HG02623 (cell line): Measurements from ENCODE around the gene DDX10.
"Not testable (repeated sequence)": the region's sequence is repeated elsewhere in the genome, so short reads cannot be mapped to it uniquely, and the experiment has no call there.

Source experiments
- ATAC-seq: cut with Tn5 transposase; IDR thresholded peaks from one replicate; pipeline ENCODE4 v1.9.1; 2021; ENCODE audit warnings: moderate library complexity; ENCODE audit not compliant: unreplicated experiment

Gene DDX10

DNA sequence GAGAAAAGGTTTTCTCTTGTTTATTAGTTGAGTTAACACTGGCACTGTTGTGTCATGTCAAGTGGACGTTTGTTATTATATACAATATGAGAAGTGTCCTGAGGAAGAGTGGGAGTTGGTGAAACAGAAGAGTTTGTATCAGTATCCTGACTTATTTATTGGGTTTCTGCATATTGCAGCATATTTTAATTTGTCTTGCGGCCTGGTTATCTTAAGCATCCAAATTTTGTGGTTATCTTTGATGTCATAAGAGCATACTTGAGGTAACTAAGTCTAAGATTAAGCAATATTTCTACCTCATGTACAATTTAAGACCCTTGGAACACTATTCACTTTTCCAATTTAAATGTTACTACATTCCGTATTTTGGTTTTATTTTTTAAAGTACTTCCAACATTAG, 103.5 kb downstream of the DDX10 start:
- ATAC-seq = no peak

DNA sequence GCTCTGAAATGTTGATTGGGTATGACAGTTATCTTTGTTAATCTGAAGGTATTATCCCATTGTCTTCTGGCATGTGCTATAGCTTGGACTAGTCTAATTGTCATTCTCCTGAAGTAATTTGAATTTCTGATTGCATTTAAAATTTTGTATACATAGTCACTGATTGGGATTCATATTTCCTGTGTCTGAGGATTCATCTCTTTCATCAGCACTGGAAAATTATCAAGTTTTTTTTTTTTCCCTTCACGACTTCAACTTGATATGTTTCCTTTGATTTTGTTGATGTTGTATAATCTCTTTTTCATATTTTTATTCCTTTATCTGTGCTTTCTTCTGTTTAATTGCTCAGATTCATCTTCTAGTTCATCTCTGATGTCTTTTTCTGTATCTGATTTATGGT, 104.1 kb downstream of the DDX10 start:
- no peak for ATAC-seq

DNA sequence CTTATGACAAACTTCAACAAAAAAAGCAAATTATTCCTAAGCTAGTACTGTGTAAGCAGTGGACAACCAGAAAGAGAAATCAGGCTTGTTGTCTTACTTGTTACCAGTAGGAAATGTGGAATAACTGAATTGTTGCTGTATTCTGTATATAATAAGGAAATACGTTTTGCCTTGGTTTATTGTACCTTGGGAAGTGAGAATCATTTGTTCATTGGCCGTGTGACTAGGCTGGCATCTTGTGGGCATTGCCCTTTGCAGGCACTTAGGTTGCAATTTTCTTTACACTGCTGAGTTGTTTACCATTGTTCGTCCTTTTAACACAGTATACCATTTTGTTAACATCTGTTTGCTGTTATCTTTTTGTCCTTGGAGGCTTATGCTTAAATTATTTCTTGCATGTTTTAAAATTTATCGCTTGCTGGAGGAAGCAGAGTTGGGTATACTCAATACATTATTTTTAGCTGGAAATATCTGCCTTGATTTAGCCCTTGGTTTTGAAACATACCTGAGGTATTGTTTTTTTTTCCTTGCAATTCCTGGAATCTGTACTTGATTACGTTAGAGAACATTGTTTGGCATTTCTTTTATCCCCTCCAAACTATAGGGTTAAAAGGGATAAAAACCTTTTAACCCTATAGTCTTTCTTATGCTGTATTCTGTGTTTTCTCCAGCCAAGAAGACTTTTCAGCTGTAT, 109.3 kb downstream of the DDX10 start:
- ATAC-seq = no peak

DNA sequence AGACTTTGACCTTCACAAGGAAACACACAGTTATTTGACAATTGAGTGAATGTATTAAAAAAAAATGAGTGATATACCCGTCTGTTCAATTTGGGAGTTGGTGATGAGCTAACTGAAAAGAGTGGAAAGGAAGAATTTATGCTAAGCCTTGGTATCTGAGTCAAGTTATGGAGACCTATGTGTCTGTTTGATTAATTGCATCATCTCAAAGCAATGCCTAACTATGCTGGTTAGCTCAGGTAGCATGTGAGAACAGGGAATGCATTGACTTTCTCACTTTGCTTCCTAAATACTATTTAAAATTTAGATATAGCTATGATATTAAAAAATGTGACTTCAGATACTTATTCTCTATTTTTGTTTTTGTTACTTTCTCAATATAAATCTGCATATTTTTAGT, 110.5 kb downstream of the DDX10 start:
- ATAC-seq = no peak

DNA sequence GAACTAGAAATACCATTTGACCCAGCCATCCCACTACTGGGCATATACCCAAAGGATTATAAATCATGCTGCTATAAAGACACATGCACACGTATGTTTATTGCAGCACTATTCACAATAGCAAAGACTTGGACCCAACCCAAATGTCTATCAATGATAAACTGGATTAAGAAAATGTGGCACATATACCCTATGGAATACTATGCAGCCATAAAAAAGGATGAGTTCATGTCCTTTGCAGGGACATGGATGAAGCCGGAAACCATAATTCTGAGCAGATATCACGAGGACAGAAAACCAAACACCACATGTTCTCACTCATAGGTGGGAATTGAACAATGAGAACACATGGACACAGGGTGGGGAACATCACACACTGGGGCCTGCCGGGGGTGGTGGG, 114.3 kb downstream of the DDX10 start:
- not testable (repeated sequence) for ATAC-seq

DNA sequence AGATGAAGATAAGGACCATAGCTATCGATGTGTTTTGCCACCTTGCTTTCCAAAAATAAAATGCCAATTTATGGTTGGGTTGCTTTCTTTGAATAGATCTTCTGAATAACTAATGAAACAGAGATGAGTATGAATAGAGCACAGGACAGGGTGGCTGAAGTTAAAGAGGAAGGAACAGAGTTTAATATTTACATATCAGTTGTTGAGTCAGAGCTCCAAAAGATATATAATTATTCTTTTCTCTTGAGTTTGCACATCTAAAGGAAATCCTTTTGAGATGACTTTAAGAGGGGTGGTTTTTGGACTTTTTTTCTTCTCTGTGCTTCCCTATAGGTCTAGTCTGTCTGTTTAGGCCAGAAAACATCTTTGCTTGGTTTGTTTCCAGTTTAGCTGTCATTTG, 115.2 kb downstream of the DDX10 start:
- ATAC-seq = no peak

DNA sequence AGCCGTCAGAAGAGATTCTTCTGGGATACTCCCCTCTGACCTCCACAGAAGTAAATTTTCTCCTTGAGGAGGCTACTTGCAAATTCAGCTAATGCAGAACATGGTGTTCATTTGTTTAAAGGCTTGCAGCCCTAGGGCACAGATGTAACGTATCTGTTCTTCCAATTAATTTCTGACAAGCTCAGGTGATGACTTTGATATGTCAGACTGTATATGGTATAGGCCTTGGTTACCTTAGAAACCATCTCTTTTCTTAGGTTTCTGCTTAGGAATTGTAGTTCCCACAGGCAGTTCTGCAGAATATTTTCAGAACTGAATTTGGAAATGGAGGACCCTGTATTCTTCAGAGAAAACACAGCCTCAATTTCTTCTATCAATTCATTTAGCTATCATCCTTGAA, 117.1 kb downstream of the DDX10 start:
- ATAC-seq = no peak

DNA sequence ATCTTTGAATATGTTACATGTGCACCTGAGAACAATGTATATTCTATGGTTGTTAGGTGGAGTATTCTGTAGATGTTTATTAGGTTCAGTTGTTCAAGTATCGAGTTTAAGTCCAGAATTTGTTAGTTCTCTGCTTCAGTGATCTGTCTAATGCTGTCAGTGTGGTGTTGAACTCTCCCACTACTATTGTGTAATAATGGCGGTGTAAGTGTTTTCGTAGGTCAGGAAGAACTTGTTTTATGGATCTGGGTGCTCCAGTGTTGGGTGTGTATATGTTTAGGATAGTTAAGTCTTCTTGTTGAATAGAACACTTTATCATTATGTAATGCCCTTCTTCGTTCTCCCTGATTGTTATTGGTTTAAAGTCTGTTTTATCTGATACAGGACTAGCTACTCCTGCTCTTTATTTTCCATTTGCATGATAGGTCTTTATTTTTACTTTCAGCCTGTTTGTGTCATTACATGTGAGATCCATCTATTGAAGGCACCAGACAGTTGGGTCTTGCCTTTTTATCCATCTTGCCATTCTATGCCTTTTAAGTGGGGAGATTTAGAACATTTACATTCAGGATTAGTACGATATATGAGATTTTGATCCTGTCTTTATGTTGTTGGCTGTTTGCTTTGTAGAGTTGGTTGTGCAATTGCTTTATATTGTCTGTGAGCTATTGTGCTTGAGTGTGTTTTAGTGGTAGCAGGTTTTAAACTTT, 121.6 kb downstream of the DDX10 start:
- ATAC-seq = no peak

DNA sequence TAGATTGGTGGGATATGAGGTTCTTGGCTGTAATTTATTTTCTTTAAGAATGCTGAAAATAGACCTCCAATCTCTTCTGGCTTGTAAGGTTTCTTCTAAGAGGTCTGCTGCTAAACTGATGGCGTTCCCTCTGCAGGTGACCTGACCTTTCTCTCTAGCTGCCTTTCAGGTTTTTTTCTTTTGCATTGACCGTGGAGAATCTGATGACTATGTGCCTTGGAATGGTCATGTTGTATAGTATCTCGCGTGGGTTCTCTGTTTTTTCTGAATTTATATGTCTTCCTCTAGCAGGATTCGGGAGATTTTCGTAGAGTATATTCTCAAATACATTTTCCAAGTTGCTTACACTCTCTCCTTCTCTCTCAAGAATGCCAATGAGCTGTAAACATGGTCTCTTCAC, 122.2 kb downstream of the DDX10 start:
- ATAC-seq = no peak

DNA sequence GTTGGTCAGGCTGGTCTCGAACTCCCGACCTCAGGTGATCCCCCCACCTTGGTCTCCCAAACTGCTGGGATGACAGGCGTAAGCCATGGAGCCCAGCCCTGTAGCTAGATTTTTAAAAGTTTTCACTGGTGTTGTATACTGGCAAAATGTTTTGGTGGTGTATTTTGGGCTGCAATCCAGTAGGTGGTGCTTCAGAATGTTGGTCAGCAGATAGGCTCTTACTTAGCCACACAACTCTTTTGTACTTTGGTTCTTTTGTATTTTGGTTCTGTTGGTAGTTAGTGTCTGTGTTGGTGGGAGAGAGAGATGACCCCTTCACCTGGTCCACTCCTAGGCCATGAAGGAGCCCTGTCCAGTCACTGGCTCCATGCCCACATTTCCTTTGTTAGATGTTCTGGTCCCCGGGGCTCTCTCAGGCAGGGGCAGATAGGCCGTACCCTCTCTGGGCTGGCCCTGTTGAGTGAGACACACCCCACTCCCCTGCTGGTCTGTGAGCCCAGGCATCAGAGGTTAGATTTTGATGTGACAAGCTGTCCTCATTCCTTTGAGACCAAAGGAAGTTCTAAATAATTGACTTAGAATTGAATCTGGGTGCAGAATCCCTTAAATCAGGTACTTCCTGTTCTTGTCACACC, 123.8 kb downstream of the DDX10 start:
- no peak for ATAC-seq

DNA sequence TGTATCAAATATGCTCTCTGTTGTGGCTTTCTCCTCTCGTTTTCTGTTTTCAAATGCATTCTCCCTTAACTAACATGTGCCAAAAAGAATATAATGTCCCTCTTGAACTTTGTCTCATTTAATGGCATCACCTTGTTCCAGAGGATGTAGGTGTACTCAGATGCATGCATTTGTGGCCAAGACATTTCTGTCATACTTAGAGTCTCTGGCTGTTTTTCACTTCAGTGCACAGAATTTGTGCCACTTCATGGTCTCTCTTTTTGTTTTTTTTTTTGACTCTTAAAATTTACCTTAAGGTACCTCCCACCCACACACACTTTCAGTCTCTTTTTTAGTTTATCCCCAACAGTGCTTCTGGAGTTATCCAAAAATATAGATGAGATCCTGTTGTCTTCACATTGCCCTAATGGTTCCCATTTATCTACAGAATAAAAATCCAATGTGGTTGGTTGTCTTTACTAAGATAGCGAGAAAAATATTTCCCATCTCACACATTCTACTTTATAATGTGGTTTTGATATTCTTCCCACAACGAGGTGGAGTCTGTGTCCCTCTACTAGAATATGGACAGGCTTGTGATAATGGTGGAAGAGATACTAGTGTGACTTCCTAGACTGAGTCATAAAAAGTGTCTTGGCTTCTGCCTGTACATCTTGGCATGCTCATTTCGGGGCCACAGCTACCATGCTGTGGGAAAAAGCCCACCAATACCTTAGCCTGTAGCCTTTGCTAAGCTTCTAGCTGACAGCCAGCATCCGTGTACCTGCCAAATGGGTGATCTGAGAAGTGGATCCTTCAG, 125.8 kb downstream of the DDX10 start:
- ATAC-seq = peak; percentile 60

DNA sequence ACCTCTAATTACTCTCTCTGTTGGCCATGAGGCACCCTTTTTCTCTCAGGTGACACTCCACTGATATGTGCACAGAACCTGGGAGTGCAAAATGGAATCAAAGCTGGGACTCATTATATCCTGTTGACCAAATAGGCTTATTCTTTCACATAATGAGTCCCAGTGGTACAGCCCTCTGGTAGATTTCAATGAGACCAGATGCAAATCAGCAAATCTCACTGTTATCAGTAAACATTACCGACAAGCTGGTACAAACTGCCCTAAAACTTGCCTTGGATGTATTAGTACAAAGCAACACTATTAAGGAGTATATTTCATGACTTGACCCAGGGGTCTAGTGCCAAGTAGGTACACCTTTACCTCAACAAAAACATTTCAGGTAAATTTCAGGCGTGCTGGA, 128.3 kb downstream of the DDX10 start:
- no peak for ATAC-seq

DNA sequence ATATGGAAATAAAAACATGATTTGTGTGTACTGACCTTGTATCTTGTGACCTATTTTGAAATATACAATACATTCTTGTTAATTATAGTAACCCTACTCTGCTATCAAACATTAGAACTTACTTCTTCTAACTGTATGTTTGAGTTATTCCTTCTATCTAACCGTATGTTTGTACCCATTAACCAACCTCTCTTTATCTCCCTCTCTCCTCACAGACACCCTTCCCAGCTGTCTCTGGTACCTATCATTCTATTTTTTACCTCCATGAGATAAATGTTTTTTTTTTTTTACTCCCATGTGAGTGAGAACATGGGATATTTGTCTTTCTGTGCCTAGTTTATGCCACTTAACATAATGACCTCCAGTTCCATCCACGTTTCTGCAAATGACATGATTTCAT, 128.7 kb downstream of the DDX10 start:
- ATAC-seq = no peak

DNA sequence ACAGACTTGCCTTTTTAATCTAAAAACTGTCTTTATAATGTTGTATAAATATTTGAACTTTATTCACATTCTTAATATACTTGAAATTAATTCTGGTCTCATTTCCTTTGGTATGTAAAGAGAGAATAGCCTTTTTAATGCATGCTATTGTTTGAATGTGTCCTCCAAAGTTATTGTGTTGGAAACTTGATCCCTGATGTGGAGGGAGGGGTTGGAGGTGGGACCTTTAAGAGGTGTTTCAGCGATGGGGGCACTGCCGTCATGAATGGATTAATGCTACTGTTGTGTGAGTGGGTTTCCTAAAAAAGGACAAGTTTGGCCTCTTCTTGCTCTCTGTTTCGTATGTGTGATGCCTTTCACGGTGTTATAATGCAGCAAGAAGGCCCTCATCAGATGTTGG, 131.7 kb downstream of the DDX10 start:
- no peak for ATAC-seq

DNA sequence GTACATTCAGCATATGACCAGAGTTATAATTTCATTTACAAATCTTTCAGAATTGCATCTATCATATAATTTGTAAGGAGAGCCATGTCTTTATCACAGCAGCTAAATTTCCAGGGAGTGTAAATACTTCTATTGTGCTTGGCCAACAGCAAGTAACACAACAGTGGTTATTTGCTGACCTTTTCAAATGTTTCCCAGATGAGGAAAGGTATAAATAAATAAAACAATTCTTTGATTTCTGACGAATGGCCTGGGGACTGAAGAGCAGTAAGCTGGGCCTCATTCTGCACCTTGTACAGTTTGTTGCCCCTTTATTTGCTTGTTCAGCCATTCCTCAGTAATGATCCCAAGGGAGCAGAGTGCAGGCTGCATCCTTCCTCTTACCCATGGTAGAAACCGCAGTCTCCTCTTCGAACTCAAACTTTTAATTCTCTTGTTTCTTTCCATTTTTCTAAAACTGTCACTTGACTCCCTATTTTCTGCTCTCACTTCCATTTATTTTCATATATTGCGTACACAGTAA, 132.8 kb downstream of the DDX10 start:
- no peak for ATAC-seq

DNA sequence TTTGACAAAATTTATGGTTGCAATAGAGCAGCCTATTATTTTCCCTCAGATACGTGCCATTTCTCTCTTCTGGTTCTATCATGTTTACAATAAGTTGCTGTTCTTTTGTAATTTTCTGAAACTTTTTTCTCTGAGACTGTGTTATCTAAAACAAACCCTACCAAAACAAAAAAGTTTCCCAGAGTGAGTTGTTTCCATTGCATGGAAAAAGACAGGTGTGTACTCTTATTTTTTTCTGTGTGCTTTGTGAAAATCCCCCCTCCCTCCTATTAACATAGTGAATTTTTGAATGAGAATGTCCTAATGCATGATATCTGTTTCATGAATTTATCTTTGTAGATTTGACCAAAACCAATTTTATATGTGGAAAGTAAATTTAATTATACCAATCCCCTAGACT, 137.6 kb downstream of the DDX10 start:
- ATAC-seq = no peak

DNA sequence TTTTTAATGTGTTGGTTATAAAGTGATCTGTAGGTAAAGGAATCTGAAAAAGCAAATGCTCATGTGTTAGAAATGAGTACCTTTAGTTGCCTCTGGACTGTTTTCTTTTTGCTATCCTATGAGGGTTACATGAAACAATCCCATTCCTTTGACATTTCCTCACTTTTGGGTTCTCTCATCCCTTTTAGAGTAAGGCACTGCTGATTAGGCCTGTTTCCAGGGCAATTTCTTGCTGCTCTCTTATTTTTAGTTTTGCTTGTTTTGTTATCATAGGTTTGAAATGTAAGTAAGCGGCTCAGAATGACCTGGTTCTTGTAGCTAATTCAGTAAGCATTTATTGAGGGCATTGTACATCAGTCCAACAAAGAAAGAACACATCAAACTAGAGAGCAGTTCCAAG, 138.9 kb downstream of the DDX10 start:
- ATAC-seq = no peak

DNA sequence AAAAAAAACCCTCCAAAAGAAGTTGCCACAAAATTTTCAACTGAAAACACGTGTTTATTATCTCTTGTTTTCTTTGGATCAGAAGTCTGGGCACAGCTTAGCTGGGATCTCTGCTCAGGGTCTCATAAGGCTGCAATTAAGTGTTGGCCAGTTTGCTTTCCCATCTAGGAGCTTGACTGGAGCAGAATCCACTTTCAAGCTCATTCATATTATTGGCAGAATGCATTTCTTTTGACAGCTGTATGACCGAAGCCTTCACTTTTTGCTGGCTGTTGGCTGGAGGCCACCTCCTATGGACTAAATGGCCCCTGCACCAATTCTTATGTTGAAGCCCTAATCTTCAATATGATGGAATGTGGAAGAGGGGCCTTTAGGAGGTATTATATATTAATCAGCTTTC, 139.6 kb downstream of the DDX10 start:
- ATAC-seq = no peak

DNA sequence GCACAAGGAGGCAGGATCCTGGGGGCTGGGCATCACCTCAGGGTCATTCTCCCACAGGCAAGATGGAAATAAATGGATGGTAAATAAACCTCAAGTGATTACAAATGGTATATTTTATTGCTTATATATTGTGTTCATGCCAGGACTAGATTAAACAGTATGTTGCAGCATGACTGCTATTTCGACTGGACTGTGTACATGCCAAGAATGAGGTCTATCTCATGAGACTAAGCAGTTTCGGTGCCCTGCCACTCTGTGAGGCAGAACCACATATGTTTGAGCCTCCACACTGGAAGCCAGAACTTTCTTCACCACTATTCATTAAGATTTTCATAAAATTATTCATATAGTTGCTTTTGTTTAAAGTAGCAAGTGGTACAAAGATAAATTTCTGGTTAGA, 140.2 kb downstream of the DDX10 start:
- ATAC-seq = no peak

DNA sequence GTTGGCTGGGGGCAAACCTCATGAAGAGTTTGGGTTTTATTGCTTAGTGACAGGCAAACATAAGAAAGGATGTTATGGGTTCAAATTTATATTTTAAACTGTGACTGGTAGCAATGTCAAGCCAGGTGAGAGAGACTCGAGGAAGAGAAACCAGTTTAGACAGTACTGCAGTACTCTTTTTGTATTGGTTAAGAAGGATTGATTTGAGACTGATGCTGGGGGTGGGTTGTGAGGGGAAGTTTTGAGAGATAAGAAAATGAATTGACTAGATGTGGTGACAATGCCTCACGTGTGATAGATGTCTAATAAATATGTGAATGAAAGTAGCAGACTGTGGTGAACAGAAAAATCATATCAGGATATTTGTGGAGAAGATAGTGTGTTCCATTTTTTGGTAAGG, 142.4 kb downstream of the DDX10 start:
- no peak for ATAC-seq

DNA sequence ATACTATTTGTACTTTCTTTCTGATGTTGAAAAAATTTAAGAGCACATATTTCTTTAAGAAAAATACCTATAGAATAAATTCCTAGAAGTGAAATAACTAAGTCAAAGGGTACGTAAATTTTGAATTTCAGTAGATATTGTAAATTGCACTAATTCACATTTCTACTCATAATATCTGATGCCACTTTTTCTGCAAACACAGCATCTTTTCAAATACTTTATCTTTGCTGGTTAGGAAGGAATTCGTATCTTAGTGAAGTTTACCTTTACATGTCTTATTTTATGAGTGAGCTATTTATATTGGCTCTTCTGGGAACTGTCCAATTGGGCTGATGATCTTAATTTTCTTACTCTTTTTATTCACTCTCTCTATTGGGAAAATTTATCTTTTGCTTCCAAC, 148.2 kb downstream of the DDX10 start:
- ATAC-seq = no peak
